Measurements from ENCODE around the gene TMCC2.
"Not testable (repeated sequence)": the region's sequence is repeated elsewhere in the genome, so short reads cannot be mapped to it uniquely, and the experiment has no call there.

Gene TMCC2

GRCh38 chr1:205261946-205262691 lies 34.4 kb downstream of the TMCC2 start:
- no peak for DNase-seq

DNA sequence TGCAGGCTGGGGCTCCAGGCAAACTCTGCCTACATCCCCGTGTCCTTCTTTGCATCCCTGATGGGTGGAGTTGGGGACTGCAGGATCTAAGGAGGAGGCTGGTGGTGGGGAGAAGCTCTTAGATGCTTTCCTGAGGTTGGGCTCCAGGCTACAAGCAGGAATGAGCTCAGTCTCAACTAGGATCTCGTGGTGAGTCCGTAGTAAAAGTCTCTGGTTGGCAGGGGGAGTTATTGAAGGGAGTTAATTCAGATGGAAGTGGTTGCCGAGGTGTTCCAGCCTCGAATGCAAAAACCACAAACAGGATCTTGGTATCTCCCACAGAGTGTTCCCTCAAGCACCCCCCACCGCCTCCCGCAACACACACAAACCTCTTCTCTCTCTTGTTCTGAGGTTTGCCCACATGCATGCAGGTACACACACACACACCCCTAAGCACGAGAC lies 35.0 kb downstream of the TMCC2 start:
- no peak for DNase-seq

GRCh38 chr1:205263580-205264190 lies 35.9 kb downstream of the TMCC2 start:
- DNase-seq: no peak

- DNase-seq: no peak
Measured at GRCh38 chr1:205266611-205267305, 39.0 kb downstream of the TMCC2 start.

DNA sequence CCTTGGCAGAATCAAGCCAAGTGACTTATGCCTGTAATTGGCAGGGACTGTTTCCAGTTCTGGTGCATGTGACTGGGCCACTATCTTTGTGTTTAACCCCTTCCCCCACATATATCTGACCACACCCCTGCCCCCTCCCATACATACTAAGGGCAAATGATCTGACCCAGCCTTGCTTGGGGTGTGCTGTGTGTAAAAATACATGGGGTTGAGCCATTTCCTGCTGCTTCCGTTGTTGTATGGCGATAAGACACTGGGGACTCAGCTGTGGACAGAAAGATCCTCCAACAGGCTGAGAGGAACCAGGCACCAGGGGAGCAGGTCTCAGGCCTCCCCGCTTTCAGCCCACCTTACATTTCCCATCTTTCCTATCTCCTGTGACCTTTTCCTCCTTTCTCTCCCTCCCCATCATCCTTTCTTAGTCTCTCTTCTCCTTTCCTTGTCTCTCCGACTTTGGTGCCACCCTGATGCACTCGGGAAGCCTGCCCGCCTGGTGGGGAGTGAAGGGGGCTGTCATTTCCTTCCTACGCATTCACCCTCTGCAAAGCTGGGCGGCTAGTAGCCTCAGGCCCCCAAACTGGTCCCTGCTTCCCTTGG lies 39.7 kb downstream of the TMCC2 start:
- DNase-seq: no peak

DNA sequence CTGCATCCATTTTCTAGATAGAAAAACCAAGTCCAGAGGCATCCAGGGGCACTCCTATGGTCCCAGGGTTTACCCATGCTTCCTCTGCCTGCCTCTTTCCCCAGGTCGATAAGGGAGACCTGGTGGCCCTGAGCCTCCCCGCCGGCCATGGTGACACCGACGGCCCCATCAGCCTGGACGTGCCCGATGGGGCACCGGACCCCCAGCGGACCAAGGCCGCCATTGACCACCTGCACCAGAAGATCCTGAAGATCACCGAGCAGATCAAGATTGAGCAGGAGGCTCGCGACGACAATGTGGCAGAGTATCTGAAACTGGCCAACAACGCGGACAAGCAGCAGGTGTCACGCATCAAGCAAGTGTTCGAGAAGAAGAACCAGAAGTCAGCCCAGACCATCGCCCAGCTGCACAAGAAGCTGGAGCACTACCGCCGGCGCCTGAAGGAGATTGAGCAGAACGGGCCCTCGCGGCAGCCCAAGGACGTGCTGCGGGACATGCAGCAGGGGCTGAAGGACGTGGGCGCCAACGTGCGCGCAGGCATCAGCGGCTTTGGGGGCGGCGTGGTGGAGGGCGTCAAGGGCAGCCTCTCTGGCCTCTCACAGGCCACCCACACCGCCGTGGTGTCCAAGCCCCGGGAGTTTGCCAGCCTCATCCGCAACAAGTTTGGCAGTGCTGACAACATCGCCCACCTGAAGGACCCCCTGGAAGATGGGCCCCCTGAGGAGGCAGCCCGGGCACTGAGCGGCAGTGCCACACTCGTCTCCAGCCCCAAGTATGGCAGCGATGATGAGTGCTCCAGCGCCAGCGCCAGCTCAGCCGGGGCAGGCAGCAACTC lies 41.3 kb downstream of the TMCC2 start:
- DNase-seq: no peak

DNA sequence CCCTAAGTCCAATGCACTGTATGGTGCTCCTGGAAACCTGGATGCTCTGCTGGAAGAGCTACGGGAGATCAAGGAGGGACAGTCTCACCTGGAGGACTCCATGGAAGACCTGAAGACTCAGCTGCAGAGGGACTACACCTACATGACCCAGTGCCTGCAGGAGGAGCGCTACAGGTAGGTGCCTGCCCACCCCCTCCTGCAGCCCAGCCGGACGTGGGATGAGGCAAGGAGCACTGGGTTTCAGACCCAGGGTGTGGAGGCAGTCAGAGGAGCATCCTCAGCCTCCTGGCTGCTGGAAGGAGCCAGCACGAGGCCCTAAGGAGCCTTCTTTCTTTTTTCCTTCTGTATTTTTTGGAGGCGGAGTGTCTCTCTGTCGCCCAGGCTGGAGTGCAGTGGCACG lies 42.0 kb downstream of the TMCC2 start:
- DNase-seq: no peak

- DNase-seq: no peak
Measured at GRCh38 chr1:205270271-205270670, 42.5 kb downstream of the TMCC2 start.

DNA sequence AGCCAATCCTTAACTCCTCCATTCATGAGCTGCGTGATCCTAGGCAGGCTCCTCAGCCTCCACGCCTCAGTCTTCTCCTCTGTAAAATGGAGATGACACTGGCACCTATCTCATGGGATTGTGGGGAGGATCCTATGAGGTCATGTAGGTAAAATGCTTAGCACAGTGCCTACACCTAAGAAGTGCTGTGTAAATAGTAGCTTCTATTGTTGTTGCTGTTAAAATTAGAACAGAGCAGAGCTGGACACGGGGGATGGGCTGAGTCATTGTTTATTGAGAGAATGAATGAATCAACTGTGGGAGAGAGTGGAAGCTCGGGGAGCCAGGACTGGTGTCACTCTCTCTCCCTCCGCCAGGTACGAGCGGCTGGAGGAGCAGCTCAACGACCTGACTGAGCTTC lies 43.0 kb downstream of the TMCC2 start:
- no peak for DNase-seq

- no peak for DNase-seq
Measured at GRCh38 chr1:205271277-205271676, 43.5 kb downstream of the TMCC2 start.

GRCh38 chr1:205271745-205272144 lies 44.0 kb downstream of the TMCC2 start:
- DNase-seq: no peak

DNA sequence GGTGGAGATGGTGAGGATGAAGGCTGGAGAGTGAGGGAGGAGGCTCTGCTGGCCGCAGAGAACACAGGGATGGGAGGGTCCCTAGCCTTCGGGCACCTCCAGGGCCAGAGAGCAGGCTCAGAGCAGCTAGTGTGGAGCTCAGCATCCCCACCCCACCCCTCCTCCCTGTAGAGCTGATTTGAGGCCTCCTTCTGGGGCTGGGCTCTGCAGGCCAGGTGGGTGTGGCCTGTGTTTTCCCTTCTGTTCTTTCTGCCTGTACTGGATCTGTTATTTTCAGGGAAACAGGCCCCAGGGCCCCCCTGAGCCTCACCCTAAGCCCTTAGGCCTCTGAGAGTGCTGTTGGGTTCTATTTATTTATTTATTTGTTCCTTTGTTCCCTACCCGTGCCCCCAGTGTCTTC lies 44.8 kb downstream of the TMCC2 start:
- DNase-seq: no peak

DNA sequence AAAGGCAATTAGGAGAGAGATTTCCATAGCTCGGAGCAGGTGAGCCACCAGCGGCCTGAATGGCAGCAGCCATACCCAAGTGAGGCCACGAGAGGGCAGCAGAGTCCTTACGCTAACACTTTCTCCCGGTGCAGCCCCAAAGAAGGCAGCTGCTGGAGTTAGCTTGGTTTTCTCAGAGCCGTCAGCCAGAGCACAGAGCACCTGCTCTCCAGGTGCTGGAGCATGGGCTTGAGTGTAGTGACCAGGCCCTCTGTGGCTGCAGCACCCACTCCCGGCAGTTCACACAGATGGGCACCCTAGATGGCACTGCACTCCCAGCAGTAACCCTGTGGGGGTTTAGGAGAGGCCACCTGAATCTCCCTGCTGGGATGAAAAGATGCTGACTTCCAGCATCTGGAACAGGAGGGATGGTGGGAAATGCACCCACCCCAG lies 45.8 kb downstream of the TMCC2 start:
- peak; percentile 89 for DNase-seq

DNA sequence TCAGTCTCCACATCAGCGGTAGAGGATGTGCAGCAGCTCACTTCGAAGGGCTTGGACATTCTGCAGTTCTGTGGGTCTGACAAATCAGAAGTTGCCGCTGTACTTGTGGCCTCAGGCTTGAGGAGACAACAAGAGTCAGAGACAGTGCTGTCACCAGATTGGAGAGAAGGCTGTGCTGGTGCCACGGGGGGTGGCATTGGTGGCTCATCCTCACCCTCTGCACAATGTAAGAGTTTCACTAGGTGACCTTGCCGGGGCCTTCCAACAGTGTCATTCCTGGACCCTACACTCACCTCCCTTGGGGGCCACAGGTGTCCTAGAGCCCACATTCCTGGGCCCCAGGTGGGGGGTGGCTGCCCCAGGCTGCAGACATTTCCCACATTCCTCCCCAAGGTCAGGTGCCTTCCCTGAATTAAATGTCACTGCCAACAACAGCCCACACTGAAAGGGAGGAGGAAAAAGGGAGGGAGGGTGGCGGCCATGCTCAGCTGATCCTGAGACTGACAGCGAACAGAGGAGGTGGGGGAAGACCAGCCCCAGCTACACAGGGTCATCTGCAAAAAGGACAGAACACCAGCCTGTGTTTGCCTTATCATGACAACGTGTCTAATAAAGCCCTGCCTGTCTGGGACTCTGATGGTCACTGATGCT lies 46.4 kb downstream of the TMCC2 start:
- no peak for DNase-seq

GRCh38 chr1:205275133-205275532 lies 47.4 kb downstream of the TMCC2 start:
- DNase-seq: peak; percentile 87

DNA sequence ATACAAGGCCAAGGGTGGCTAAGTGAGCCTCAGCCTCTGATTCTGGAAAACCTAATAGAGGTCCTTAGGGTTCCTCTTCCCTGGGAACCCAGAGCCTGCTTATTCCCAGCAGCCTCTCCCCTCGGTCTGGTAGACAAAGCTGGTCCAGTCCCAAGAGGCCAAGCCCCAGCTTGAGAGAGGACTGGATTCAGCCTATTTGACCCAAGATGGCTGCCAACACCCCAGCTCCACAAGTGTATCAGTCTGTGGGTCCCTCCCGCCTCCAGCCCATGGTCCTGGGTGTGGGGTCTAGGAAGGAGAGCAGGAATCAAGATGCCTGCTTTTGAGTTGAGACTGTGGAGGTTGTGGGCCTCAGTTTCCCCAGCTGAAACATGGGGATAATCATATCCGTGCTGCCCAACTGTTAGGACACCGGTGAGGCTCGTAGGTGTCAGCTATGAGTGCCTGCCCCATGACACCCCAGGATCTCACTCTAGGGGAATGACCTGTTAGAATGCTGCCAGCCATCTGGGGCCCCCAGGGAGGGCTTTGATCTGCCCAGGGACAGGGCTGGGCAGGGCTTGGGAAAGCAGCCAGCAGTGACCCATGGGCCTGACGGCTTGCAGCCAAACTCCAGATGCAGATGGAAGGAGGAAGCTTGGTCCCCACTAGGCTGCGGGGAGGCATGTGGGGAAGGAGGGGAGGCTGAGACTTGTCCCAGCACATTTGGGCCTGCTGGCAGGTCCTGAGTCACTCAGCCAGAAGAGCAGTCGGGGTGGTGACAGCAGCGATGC lies 48.4 kb downstream of the TMCC2 start:
- no peak for DNase-seq

DNA sequence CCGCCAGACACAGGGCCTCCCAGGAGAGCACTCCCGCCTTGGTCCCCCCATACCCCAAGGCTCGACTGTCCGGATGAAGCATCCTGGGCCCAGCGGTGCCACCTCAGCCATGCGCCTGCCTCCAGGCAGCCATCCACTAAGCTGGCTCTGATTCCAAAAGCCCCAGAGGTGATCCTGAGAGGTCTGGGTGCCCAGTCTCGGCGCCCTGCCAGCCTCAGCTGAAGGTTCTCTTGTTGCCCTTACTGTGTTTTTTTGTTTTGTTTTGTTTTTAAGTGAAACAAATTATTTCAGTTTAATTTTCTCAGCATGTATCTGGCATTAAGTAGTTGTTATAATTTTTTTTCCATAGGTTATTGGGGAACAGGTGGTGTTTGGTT lies 48.9 kb downstream of the TMCC2 start:
- DNase-seq: no peak

GRCh38 chr1:205279986-205280385 lies 52.2 kb downstream of the TMCC2 start:
- no peak for DNase-seq

- not testable (repeated sequence) for DNase-seq
Measured at GRCh38 chr1:205280666-205281395, 53.1 kb downstream of the TMCC2 start.

DNA sequence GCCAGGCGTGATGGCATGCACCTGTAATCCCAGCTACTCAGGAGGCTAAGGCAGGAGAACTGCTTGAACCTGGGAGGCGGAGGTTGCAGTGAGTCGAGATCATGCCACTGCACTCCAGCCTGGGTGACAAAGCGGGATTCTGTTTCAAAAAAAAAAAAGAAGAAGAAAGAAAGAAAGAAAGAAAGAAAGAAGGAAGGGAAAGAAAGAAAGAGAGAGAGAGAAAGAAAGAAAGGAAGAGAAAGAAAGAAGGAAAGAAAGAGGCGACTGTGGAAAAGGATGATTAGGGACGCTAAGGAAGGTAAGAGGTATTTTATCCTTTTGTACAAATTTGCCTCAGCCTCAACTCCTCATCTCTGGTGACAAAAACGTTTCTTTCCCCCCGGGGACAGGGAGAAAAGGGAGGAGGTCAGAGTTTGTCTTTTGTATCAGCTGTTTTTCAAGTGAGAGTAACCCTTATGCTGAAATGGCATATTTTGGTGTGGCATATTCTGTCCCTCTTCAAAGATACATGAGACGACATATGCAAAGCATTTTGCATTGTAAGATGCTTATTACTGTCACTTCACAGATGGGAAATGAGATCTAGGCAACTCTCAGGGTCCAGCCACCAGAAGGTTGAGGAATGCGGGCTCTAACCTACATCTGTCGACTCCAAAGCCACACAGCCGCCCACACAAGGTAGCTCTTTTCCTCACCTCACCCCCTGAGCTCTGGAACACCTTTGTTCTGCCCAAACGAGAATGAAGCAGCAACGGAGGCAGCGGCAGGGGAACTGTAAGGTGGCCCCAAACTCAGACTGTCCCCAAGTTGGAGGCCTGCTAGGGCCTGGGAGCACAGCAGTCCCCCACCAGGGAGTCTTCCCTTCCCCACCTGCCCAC lies 55.8 kb downstream of the TMCC2 start:
- no peak for DNase-seq

Data from COR-L47 (cell line).